NCI-H1436 (cell line): ENCODE data around the gene MAPK14.
"Not testable (repeated sequence)": the region's sequence is repeated elsewhere in the genome, so short reads cannot be mapped to it uniquely, and the experiment has no call there.

Source experiments
- DNase-seq: peaks from one replicate; lab custom pipeline; 2025; lab: John Stamatoyannopoulos, UW

MAPK14 gene

GRCh38 chr6:36027501-36028087 lies at the start of gene MAPK14:
Gene MAPK14, plus strand, starts transcription at chr6:36027808. Its CDS starts 350 bp downstream, at chr6:36028158.
- DNase-seq = peak; percentile 100

DNA sequence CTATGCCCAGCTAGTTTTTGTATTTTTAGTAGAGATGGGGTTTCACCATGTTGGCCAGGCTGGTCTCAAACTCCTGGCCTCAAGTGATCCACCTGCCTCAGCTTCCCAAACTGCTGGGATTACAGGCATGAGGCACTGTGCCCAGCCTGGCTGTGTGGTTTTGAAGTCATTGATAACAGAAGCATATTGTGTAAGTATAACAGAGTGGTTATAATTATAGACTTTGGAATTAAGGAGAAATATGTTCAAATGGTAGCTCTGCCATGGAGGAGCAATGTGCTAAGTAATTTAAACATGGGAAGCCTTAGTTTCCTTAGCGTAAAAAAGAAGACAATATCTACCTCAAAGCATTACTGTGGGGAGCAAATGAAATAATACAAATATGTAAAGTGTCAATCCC lies 47.5 kb upstream of the MAPK14 start:
- DNase-seq = not testable (repeated sequence)

GRCh38 chr6:35980991-35981645 lies 46.5 kb upstream of the MAPK14 start:
- DNase-seq = no peak

- no peak for DNase-seq
These were observed 42.9 kb upstream of the MAPK14 start for GRCh38 chr6:35984701-35985100.

DNA sequence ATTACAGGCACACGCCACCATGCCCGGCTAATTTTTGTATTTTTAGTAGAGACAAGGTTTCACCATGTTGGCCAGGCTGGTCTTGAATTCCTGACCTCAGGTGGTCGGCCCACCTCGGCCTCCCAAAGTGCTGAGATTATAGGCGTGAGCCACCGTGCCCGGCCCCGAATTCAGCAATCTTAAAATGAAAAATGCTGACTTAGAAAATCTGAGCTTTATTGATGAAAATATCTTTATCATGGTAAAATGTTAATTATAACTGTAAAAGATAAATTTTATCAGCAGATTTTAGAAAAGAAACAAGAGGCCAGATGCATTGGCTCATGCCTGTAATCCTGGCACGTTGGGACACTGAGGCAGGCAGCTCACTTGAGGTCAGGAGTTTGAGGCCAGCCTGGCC lies 39.6 kb upstream of the MAPK14 start:
- not testable (repeated sequence) for DNase-seq

- no peak for DNase-seq
These were observed 34.5 kb upstream of the MAPK14 start for GRCh38 chr6:35993150-35993549.

GRCh38 chr6:36000451-36000850 lies 27.2 kb upstream of the MAPK14 start:
- no peak for DNase-seq

- no peak for DNase-seq
These were observed 11.9 kb upstream of the MAPK14 start for GRCh38 chr6:36015666-36016065.

GRCh38 chr6:36018339-36018738 lies 9.3 kb upstream of the MAPK14 start:
- DNase-seq = no peak

DNA sequence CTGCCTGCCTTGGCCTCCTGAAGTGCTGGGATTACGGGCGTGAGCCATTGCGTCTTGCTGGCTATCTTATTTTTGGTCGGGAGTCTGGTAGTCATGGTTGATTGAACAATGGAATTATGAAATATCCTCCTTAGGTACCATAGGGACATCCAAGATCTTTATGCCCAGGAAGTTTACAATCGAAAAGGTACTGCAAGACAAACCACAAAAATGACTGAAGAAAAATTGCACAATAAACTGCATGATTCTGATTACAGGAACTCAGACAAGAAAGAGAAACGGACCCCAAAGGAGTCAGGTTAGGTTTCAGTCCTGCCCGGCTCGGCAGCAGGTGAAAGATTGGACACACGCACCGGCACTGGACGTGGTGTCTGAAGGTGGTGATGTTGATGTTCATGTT lies 8.4 kb upstream of the MAPK14 start:
- DNase-seq = no peak

GRCh38 chr6:36020154-36020553 lies 7.5 kb upstream of the MAPK14 start:
- no peak for DNase-seq

DNA sequence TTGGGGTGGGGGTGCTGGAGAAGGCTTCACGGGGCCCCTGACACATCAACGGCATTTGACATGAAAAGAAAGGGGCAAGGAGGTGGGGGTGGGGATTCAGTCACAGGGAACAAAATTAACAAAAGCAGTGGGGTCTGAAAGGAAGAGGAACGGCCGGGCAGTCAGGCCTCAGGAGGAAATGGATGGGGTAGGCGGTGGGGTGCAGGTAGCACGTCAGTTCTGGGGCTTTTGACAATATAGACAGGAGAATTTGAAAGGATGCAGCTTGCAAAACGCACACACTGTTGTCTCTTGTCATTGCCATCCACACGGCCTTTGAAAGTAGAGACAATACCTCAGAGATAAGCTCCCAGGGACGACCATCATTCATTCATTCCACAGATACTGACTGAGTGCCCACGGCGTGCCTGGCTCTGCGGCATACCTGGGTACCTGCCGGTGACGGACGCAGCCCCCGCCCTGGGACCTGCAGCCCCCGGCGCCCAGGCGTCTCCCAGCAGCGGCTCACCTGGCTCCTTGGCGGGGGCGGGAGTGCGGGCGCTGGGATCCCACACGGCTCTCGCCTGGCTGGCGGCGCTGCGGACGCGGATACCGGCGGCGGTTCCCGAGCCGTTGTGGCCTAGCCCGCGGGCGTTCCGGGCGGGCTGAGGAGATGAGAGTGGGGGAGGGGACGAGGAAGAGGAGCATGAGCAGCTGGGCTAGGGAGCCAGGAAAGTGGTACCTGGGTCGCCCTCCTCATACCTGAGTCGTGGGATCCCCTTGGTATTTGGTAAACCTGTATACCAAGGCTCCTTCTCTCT lies 3.4 kb upstream of the MAPK14 start, which contains the start of gene SLC26A8:
Gene SLC26A8 (minus strand): TSS at position 646 of the 800 bp plus-strand sequence. CDS start 4,934 bp downstream, outside the sequence.
- no peak for DNase-seq

DNA sequence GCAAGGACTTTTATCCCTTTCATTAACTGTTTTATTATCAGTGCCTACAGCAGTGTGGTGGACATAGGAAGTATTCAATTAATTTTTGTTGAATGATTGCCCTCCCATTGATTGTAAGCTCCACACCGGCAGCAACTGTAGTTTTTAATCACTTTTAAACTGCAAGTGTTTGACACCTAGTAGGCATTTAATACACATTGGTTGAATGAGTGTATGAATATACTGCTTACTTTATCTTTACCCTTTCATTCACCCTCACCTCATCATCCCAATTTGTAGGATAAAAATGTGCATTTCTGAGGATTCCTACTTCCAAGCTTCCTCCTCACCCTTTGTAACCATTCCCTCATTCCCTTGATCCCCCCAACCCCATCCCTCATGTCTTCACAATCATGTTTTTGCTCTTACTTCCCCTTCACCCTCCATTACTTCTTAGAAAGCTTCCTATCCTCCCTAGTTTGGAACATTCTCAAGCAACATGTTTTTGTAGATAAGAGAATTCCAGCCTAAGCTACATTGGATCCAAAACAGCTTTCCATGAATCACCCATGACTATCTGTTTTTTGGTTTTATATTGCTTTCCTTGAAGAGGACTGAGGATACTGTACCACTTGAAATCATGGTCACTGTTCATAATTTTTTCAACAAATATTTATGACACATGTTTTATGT lies 2.2 kb upstream of the MAPK14 start:
- no peak for DNase-seq

DNA sequence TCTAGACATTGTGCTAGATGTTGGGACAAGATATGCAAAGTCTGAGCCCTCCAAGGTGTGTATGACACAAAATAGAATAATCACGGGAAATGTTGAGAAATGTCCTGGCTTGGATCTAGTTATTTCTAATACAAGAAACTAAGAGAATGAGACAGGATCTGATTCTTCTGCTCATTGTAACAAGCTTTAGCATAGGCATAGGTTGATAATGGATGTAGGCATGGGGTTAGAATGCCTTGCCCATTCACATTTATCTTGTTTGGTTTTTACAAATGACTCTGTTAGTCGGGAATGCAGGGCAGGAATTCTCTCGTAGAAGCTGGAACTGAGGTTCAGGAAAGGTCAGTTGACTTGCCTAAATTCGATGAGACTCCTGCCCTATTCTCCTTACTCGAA lies 1.7 kb upstream of the MAPK14 start:
- no peak for DNase-seq

DNA sequence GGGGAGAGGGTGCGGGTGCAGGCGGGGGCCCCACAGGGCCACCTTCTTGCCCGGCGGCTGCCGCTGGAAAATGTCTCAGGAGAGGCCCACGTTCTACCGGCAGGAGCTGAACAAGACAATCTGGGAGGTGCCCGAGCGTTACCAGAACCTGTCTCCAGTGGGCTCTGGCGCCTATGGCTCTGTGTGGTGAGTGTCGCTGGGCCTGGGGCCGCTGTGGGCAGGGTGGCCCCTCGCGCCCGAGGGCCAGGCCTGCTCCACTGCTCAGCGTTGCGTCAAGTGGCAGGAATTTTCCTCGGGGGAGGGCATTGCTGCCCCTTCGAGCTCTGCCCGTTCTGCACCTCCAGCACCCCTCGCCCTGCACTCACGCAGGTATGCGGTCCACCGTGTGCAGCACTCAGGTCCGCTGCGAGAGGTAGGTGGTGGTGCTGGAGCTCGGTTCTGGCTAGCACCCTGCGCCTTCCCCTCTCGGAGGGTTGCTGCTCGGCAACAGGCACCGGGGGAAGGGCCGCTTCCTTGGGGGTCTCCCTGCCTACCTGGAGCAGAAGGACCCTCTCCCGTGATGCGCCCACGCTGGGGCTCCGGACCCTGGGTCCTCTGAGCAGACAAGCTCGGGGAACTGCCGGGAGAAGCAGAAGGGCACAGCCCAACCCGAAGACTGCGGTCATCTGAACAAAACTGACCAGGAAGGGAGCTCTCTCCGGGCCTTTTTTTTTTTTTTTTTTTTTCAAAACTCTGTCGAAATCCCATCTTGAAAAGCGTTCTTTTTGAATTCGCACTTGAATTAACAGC lies 674 bp downstream of the MAPK14 start:
- no peak for DNase-seq

DNA sequence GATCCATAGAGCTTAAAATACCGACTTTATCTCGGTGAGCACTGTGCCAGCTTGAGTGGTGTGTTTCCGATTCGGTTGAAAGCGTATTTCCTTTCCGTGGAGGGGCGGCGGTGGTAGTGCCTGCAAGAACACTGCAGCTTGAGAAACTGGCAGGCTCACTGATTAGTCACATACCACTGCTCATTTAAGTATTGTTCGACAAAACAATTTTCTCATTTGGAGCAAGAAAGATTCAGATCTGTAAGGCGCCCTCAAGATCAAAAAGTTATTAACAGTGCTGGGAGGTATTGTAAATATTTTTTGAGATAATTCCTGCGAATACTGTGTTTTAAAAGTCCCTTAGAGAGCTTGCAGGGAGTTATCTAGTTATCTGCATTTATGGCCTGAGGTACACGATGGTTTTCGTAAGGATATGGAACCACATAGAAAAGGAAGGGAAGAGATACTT lies 1.3 kb downstream of the MAPK14 start:
- peak; percentile 21 for DNase-seq

- no peak for DNase-seq
These were observed 1.9 kb downstream of the MAPK14 start for GRCh38 chr6:36029464-36029863.

GRCh38 chr6:36032261-36032660 lies 4.7 kb downstream of the MAPK14 start:
- no peak for DNase-seq

GRCh38 chr6:36033144-36033543 lies 5.5 kb downstream of the MAPK14 start:
- DNase-seq = not testable (repeated sequence)

GRCh38 chr6:36033935-36034334 lies 6.3 kb downstream of the MAPK14 start:
- DNase-seq = no peak

GRCh38 chr6:36034441-36034840 lies 6.8 kb downstream of the MAPK14 start:
- DNase-seq = no peak

DNA sequence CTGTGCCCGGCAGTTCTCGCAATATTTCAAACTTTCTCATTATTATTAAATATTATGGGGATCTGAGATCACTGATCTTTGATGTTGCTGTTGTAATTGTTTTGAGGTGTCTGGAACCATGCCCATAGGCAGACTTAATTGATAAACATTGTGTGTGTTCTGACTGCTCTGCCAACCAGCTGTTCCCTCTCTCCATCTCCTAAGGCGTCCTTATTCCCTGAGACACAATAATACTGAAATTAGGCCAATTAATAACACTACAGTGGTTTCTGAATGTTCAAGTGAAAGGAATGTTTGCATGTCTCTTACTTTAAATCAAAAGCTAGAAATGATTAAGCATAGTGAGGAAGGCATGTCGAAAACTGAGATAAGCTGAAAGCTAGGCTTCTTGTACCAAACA lies 7.6 kb downstream of the MAPK14 start:
- DNase-seq = no peak
